HepG2 (cell line): ENCODE measurements around the gene SLC25A1. TPM values are rescaled to one million over a fixed set of nuclear protein-coding genes. Genes with fewer than 3 reads are reported as not detected.
A peak's percentile ranks its signal among the peaks of the same experiment; 100 is the strongest.
"Not testable (repeated sequence)": the region's sequence is repeated elsewhere in the genome, so short reads cannot be mapped to it uniquely, and the experiment has no call there.

ENCODE experiments used
- ATAC-seq: fragments of 200-7000 bp; cut with Tn5 transposase; 3 replicates; pipeline ENCODE4 v1.9.1; 2020; ENCODE audit warnings: mild to moderate bottlenecking, moderate library complexity
- BruUV-seq: library from RNA; stranded (reverse); fragments of 400-500 nt; replicated peaks from 2 replicates; lab custom pipeline; 2021; lab: Mats Ljungman, UMichigan
- CTCF ChIA-PET: fragments of 300-600 bp; formaldehyde crosslinking; extraction: SDS; loops from one replicate; lab custom pipeline; 2021; ENCODE audit warnings: low total read pairs, inconsistent platforms, low intra/inter-chr PET ratio; lab: Yijun Ruan, JAX
- POLR2A ChIA-PET: fragments of 350-600 bp; sonication (Branson Sonifier 250); formaldehyde crosslinking; loops from one replicate; lab custom pipeline; 2020; ENCODE audit warnings: antibody characterized with exemption, inconsistent platforms; lab: Yijun Ruan, JAX
- DNase-seq: peaks from one replicate; pipeline ENCODE4 v3.0.0-alpha.2; 2015; ENCODE audit warnings: low spot score
- FAIRE-seq: peaks from 3 replicates; lab custom pipeline; 2011; peaks lifted over from hg19 to GRCh38; lab: Jason Lieb, UNC
- H2AFZ ChIP-seq: one replicate; pipeline ENCODE4 v1.6.1; 2011; ENCODE audit warnings: low read length, inconsistent platforms
- H3K27ac ChIP-seq: fragments of 300-600 bp; 3 replicates; pipeline ENCODE4 v1.8.0; 2011; ENCODE audit warnings: mixed run types, mild to moderate bottlenecking, mixed read lengths, low read length, inconsistent platforms; ENCODE audit not compliant: insufficient read depth; ENCODE audit errors: extremely low read length
- H3K27me3 ChIP-seq, 2 experiments: fragments of 200-600 bp in 1 of 2; 2 replicates in 1 of 2; 3 replicates in 1 of 2; pipeline versions ENCODE4 v1.6.0 to v1.8.0; 2011; ENCODE audit warnings: low read length in 2 of 2, mild to moderate bottlenecking in 2 of 2, moderate library complexity in 2 of 2, inconsistent platforms in 1 of 2; ENCODE audit not compliant: insufficient read depth in 2 of 2, control insufficient read depth in 1 of 2
- H3K36me3 ChIP-seq, 2 experiments: fragments of 200-600 bp in 1 of 2; replicated peaks in 1 of 2; 2 replicates in 1 of 2; 3 replicates in 1 of 2; pipeline versions ENCODE4 v1.5.1 to v1.8.0; 2011; ENCODE audit warnings: low read length in 2 of 2, inconsistent platforms in 1 of 2; ENCODE audit not compliant: insufficient read depth in 2 of 2, control insufficient read depth in 1 of 2
- H3K4me1 ChIP-seq: 2 replicates; pipeline ENCODE4 v1.5.1; 2012; ENCODE audit warnings: low read length, inconsistent platforms; ENCODE audit not compliant: insufficient read depth
- H3K4me2 ChIP-seq: 2 replicates; pipeline ENCODE4 v1.6.0; 2011; ENCODE audit warnings: low read depth, low read length, inconsistent platforms
- H3K4me3 ChIP-seq, 3 experiments: fragments of 200-600 bp in 1 of 3; sonication (generic), shearing (Covaris generic) in 1 of 3; replicated peaks in 1 of 3; 2 replicates each; pipeline ENCODE4 v1.5.1; 2011 to 2016; ENCODE audit warnings: low read length in 3 of 3, inconsistent platforms in 2 of 3, low read depth in 2 of 3, mild to moderate bottlenecking in 2 of 3, control low read depth in 1 of 3, mixed read lengths in 1 of 3; ENCODE audit not compliant: insufficient read depth in 1 of 3
- H3K79me2 ChIP-seq: one replicate; pipeline ENCODE4 v1.6.1; 2011; ENCODE audit warnings: low read length, inconsistent platforms; ENCODE audit not compliant: insufficient read depth
- H3K9ac ChIP-seq: 2 replicates; pipeline ENCODE4 v1.6.0; 2011; ENCODE audit warnings: mild to moderate bottlenecking, low read depth, low read length, inconsistent platforms; ENCODE audit not compliant: insufficient read depth
- H3K9me3 ChIP-seq: 2 replicates; pipeline ENCODE4 v1.5.1; 2012; ENCODE audit warnings: mild to moderate bottlenecking, low read length
- H4K20me1 ChIP-seq: 2 replicates; pipeline ENCODE4 v1.6.0; 2011; ENCODE audit warnings: inconsistent platforms, mild to moderate bottlenecking, low read length, moderate library complexity; ENCODE audit not compliant: insufficient read depth
- CEBPB ChIP-seq: IDR thresholded peaks from 2 replicates; pipeline ENCODE4 v1.6.1; 2011; ENCODE audit warnings: low read depth, low read length, improper control_type of control experiment, borderline replicate concordance
- NAIF1 ChIP-seq: sonication (generic); formaldehyde crosslinking; IDR thresholded peaks from 2 replicates; pipeline ENCODE4 v1.5.0; 2020; ENCODE audit warnings: mild to moderate bottlenecking, missing genetic modification reagents, borderline replicate concordance
- ZNF180 ChIP-seq: sonication (generic); formaldehyde crosslinking; IDR thresholded peaks from 2 replicates; pipeline ENCODE4 v1.4.0; 2020; ENCODE audit warnings: low read depth, missing genetic modification reagents, borderline replicate concordance
- ZNF691 ChIP-seq: sonication (generic); formaldehyde crosslinking; IDR thresholded peaks from 2 replicates; pipeline ENCODE4 v1.4.0; 2020; ENCODE audit warnings: missing genetic modification reagents, low read depth, mild to moderate bottlenecking, borderline replicate concordance
- WGBS: methylation state at CpG from one replicate; pipeline ENCODE4 v1.1.6; 2017; ENCODE audit warnings: low lambda C conversion rate; 5-methylcytosine and 5-hydroxymethylcytosine counted together
- in situ Hi-C: cut with HindIII; loops from 2 replicates; pipeline ENCODE4 v1.10.0; 2017; ENCODE audit warnings: low pct_unique_long_range_greater_than_20kb; ENCODE audit not compliant: extremely low pct_ligation_motif_present
- intact Hi-C: fragments of 100-400 bp; cut with micrococcal nuclease; formaldehyde crosslinking; loops from one replicate; pipeline ENCODE4 v1.10.0; 2022; ENCODE audit not compliant: unreplicated experiment
- polyA plus RNA-seq, 8 experiments: library from polyadenylated mRNA; depleted of rRNA in 3 of 8; stranded (reverse) in 7 of 8; unstranded in 1 of 8; fragments of >200 nt; fragmentation: Illumina TruSeq in 4 of 8; extraction: Trizol in 4 of 8; gene quantifications; 2 replicates each; pipeline versions ENCODE4 v1.2.1 to v1.2.3, GENCODE V29; 2011 to 2016; ENCODE audit warnings: low read depth in 4 of 8, missing spikeins in 1 of 8, mixed read lengths in 1 of 8; ENCODE audit not compliant: insufficient read depth in 1 of 8
- total RNA-seq, 5 experiments: library from RNA; depleted of rRNA; stranded (reverse); fragments of >200 nt; fragmentation: Illumina TruSeq; extraction: Trizol; gene quantifications; 2 replicates each; pipeline ENCODE4 v1.2.3, GENCODE V29; 2016; ENCODE audit warnings: low read depth in 1 of 5

SLC25A1 gene
- total and polyA plus RNA-seq, 2 of the 13 experiments (the other 11 are each of a cell fraction or from before 2014, with no cell fraction given) = 49.4 to 161 TPM

- TF ChIP-seq ZNF691 (CRISPR knock-in tag) = no peak
- no peak for TF ChIP-seq ZNF180 (CRISPR knock-in tag)
These were observed 26.1 kb upstream of the SLC25A1 start (continued) for GRCh38 chr22:19204640-19205039.

GRCh38 chr22:19203834-19204233 lies 25.3 kb upstream of the SLC25A1 start:
- Histone ChIP-seq H3K27me3 (no peaks in the 10 kb centered on the region), H3K9ac (no peak overlapping the region), H4K20me1 (no peaks in the 10 kb centered on the region), H3K4me2 (no peak overlapping the region), H3K9me3 (no peaks in the 10 kb centered on the region), H3K79me2 (no peaks in the 10 kb centered on the region)
- peak; percentile 46; the same call in 1 of the 2 replicates for TF ChIP-seq CEBPB
- TF ChIP-seq NAIF1 = no peak
- TF ChIP-seq, all 625 proteins: peak for 1
- H3K4me3 ChIP-seq = no peak overlapping the region
- intact Hi-C loops (no loop called here), in situ Hi-C loops (loop anchor here (10.0 kb wide), 1 partner anchor 61 kb away; no protein-coding TSS in a partner anchor)
- ChIA-PET CTCF (no interaction called here), POLR2A (interaction anchor here (1.0 kb wide), 1 partner anchor 25 kb away, joined by 3 read pairs; the partner anchor contains the start of gene SLC25A1)
- BruUV-seq = no TSS peak
- H2AFZ ChIP-seq = no peak overlapping the region
- no peak overlapping the region for H3K27ac ChIP-seq
- FAIRE-seq (no peak), ATAC-seq (no peak; the same call in 2 of the 3 replicates), DNase-seq (no peak)
- peaks cover 0 to 4% of the 10 kb centered on the region in 2 experiments; a peak in 1 of 5 replicates for H3K36me3 ChIP-seq
- 82% methylated on average over 8 of the region's 8 CpGs for whole genome bisulfite sequencing
- H3K4me1 ChIP-seq = no peaks in the 10 kb centered on the region

GRCh38 chr22:19202799-19203186 lies 24.3 kb upstream of the SLC25A1 start:
- CTCF ChIA-PET, BruUV-seq, H2AFZ ChIP-seq, DNase-seq, intact Hi-C loops, H3K9me3 ChIP-seq, H4K20me1 ChIP-seq, FAIRE-seq, H3K9ac ChIP-seq, H3K4me3 ChIP-seq, H3K36me3 ChIP-seq, POLR2A ChIA-PET, H3K79me2 ChIP-seq, H3K4me2 ChIP-seq, H3K27me3 ChIP-seq, ATAC-seq, H3K4me1 ChIP-seq, H3K27ac ChIP-seq: not testable (repeated sequence)
- 91% methylated on average over 3 of the region's 3 CpGs for WGBS
- in situ Hi-C loops = loop anchor here (10.0 kb wide), 1 partner anchor 62 kb away; no protein-coding TSS in a partner anchor
